BLaER1 (cell line): Measurements from ENCODE around the gene ZNF239.
"Not testable (repeated sequence)": the region's sequence is repeated elsewhere in the genome, so short reads cannot be mapped to it uniquely, and the experiment has no call there.

Experiments
- H3K27ac ChIP-seq: shearing (Covaris generic); formaldehyde crosslinking; 2 replicates; pipeline ENCODE4 v1.8.1; 2022
- H3K27me3 ChIP-seq: shearing (Covaris generic); formaldehyde crosslinking; 2 replicates; pipeline ENCODE4 v1.8.1; 2022
- H3K36me3 ChIP-seq: shearing (Covaris generic); formaldehyde crosslinking; 2 replicates; pipeline ENCODE4 v1.8.1; 2022
- H3K4me1 ChIP-seq: shearing (Covaris generic); formaldehyde crosslinking; 2 replicates; pipeline ENCODE4 v1.8.1; 2022
- H3K4me2 ChIP-seq: shearing (Covaris generic); formaldehyde crosslinking; 2 replicates; pipeline ENCODE4 v1.8.1; 2022
- H3K4me3 ChIP-seq: shearing (Covaris generic); formaldehyde crosslinking; 2 replicates; pipeline ENCODE4 v1.8.1; 2022
- H3K9ac ChIP-seq: shearing (Covaris generic); formaldehyde crosslinking; 2 replicates; pipeline ENCODE4 v1.8.1; 2022
- H3K9me3 ChIP-seq: shearing (Covaris generic); formaldehyde crosslinking; 2 replicates; pipeline ENCODE4 v1.8.1; 2022
- H4K20me1 ChIP-seq: shearing (Covaris generic); formaldehyde crosslinking; 2 replicates; pipeline ENCODE4 v1.8.1; 2022
- Cebpa-rat ChIP-seq: shearing (Covaris generic); IDR thresholded peaks from 2 replicates; pipeline ENCODE4 v1.8.1; 2022

Gene ZNF239

DNA sequence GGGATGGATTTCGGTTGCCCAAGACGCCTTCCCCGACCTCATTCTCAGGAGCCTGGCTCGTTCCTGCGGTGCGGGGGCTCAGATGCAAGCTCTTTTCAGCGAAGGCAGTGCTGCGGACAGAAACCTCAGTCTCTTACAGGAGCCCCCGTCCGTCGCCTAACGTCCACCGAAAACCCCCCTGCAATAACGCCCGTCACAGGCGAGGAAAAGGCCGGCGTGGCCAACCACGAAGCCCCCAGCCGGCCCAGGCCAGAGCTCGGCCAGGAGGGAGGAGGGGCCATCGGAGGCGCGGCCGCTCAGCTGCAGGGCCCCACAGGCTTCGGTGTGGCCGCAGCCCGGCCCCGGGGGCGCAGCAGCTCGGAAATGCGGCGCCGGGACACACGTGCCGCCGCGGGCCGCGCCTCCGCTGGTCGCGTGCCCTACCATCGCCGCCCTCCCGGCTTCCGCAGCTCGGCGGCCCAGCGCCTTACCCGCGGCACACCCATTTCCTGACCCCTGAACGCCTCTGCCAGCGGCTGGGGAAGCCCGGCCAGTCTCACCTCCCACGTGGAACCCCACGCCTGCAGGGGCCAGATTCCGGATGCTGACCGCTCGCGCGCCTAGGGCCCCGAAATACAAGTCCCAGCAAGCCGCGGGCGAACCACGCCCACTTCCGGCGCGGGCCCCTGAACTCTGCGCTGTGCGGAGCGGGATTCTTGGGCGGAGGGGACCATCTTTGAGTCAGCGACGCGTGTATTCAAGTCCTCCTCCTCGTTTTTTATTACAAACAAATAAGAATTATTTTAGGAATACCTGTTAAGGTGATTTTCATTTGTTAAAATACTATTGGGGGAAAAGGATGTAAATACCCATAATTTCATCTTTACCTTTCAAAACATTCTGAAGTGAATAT, at the start of gene ZNF239:
Gene ZNF239 (minus strand): TSS at position 616 of the 892 bp plus-strand sequence. CDS start 16,537 bp downstream, outside the sequence.
- Histone ChIP-seq H3K27ac (peak within 1 kb of the TSS; percentile 57), H3K4me2 (peak within 1 kb of the TSS; percentile 65)

DNA sequence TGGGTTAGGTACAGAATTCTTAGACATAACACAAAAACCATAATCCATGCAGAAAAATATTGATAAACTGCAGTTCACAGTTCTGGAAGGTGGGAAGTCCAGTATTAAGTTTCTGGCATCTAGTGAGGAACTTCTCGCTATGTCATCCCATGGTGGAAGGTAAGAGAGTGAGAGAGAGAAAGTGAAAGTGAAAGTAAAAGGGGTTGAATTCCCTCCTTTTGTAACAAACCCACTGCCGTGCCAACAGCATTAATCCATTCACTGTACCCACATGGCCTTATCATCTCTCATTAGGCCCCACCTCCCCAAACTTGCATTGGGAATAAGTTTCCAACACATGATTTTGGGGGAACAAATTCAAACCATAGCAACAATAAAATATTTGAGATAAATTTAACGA, 48.9 kb upstream of the ZNF239 start:
- Histone ChIP-seq H3K9ac (no peak overlapping the region), H3K4me3 (no peak overlapping the region), H3K4me2 (peak overlapping the region; percentile 25)

More for the DNA sequence above, at the start of gene ZNF239:
- Histone ChIP-seq H3K36me3 (peaks cover 7% of the 10 kb centered on the region), H3K27me3 (no peaks in the 10 kb centered on the region), H3K9ac (no peak within 1 kb of the TSS; the same call in 1 of the 2 replicates), H3K4me3 (peak within 1 kb of the TSS; percentile 66), H4K20me1 (no peaks in the 10 kb centered on the region), H3K4me1 (peaks cover 19% of the 10 kb centered on the region), H3K9me3 (peaks cover 54% of the 10 kb centered on the region)
- no peak for TF ChIP-seq Cebpa-rat

DNA sequence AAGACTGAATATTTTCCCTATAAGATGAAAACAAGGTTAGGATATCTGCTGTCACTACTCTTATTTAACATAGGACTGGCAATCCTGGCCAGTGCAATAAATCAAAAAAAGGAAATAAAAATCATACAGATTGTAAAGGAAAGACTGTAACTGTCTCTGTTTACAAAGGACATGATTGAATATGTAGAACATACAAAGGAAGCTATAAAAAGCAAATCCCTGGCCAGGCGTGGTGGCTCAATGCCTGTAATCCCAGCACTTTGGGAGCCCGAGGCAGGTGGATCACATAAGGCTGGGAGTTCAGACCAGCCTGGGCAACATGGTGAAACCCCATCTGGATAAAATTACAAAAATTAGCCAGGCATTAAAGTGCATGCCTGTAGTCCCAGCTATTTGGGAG, 47.6 kb upstream of the ZNF239 start:
- Histone ChIP-seq H3K27ac (no peak overlapping the region), H3K27me3 (no peaks in the 10 kb centered on the region), H3K4me1 (no peaks in the 10 kb centered on the region), H3K4me2 (no peak overlapping the region), H3K4me3 (no peak overlapping the region), H3K9ac (no peak overlapping the region), H3K36me3 (peaks cover 25% of the 10 kb centered on the region), H4K20me1 (no peaks in the 10 kb centered on the region), H3K9me3 (peaks cover 75% of the 10 kb centered on the region)
- no peak for TF ChIP-seq Cebpa-rat

More for the DNA sequence above, 48.9 kb upstream of the ZNF239 start:
- Histone ChIP-seq H3K4me1 (no peaks in the 10 kb centered on the region), H3K9me3 (peaks cover 62% of the 10 kb centered on the region), H3K36me3 (peaks cover 15% of the 10 kb centered on the region; the same call in 1 of the 2 replicates), H4K20me1 (no peaks in the 10 kb centered on the region), H3K27ac (no peak overlapping the region), H3K27me3 (no peaks in the 10 kb centered on the region)
- no peak for TF ChIP-seq Cebpa-rat

DNA sequence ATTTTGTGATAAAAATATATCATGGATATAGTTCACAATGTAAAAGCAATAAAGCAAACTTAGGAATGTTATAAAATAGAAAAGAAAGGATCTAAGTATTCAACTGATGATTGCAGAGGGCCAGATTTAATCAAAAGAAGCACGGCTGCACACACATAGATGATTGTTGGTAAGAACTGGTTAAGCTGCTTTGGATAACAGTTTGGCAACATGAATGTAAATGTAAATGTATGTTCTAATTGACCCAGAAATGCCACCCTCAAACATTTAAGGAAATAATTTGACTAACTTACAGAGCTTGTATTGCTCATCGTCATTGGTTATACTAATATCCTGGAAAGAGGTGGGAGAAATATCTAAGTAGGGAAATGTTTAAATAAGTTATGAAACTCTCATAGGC, 45.0 kb upstream of the ZNF239 start:
- Histone ChIP-seq H4K20me1 (no peaks in the 10 kb centered on the region), H3K36me3 (peaks cover 52% of the 10 kb centered on the region), H3K27me3 (no peaks in the 10 kb centered on the region), H3K4me3 (no peak overlapping the region), H3K9me3 (peaks cover 81% of the 10 kb centered on the region), H3K27ac (no peak overlapping the region), H3K4me2 (no peak overlapping the region), H3K9ac (no peak overlapping the region), H3K4me1 (no peaks in the 10 kb centered on the region)
- TF ChIP-seq Cebpa-rat = no peak

DNA sequence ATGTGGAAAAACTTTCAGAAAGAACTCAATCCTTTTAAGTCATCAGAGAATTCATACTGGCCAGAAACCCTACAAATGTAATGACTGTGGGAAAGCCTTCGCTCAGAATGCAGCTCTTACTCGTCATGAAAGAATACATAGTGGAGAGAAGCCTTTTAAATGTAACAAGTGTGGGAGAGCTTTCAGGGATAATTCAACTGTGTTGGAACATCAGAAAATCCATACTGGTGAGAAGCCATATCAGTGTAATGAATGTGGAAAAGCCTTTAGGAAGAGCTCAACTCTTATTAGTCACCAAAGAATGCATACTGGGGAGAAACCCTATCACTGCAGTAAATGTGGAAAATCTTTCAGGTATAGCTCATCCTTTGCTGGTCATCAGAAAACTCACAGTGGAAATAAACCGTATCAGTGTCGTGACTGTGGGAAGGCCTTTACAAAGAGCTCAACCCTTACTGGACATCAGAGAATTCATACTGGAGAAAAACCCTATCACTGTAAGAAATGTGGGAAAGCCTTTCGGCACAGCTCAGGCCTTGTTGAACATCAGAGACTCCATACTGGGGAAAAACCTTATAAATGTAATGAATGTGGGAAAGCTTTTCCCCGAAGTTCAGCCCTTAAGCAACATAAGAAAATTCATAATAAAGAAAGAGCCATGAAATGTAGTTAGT, 42.4 kb upstream of the ZNF239 start:
- Histone ChIP-seq H3K4me2 (no peak overlapping the region), H3K4me1 (no peaks in the 10 kb centered on the region), H3K9me3 (peaks cover 90% of the 10 kb centered on the region), H3K36me3 (peaks cover 72% of the 10 kb centered on the region), H3K27me3 (no peaks in the 10 kb centered on the region), H4K20me1 (no peaks in the 10 kb centered on the region), H3K9ac (no peak overlapping the region), H3K27ac (no peak overlapping the region), H3K4me3 (peak overlapping the region; percentile 11; the same call in 1 of the 2 replicates)
- TF ChIP-seq Cebpa-rat = no peak

DNA sequence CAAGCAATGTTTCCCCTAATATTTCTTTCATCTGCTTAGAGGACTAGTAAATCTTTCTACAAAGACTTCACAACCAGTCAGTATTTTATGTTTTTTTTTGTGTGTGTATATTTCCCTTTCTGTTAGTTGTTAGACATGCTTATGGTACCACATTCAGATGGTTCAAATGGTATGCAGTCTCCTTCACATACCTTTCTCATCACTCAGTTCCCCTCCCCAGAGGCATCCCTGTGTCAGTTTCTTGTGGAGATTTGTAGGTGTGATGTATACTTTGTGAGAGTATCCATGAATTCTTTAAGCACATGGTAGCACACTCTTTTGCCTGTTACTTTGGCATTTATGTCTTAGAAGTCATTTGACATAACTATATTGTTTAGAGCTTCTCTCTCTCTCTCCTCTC, 36.2 kb upstream of the ZNF239 start:
- no peak overlapping the region for H3K4me3 ChIP-seq
- H3K27me3 ChIP-seq = no peaks in the 10 kb centered on the region
- no peak overlapping the region for H3K4me2 ChIP-seq
- peaks cover 70% of the 10 kb centered on the region for H3K36me3 ChIP-seq
- no peak overlapping the region for H3K9ac ChIP-seq
- TF ChIP-seq Cebpa-rat = no peak
- peaks cover 6% of the 10 kb centered on the region for H3K4me1 ChIP-seq
- H3K27ac ChIP-seq = no peak overlapping the region
- H3K9me3 ChIP-seq = peaks cover 60% of the 10 kb centered on the region
- no peaks in the 10 kb centered on the region for H4K20me1 ChIP-seq

DNA sequence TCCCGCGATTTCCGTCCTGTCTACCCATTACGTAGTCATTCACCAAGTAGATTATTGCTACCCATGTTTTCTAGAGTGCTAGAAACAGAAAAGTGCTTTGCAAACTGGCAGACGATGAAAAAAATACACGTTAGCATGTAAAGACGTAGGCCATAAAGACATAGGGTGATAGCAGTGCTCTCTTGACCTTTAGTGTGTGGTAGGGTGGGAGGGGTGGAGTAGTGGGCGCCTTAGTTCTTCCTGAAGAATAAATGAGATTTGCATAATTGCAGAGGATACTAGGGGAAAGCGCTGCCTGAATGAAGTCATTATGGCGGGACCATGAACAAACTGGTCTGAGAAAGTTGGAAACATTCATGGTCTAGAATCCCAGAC, 32.8 kb upstream of the ZNF239 start:
- peak overlapping the region; percentile 84; the same call in 1 of the 2 replicates for H3K9ac ChIP-seq
- peak overlapping the region; percentile 86; the same call in 1 of the 2 replicates for H3K27ac ChIP-seq
- peaks cover 38% of the 10 kb centered on the region for H3K9me3 ChIP-seq
- no peaks in the 10 kb centered on the region for H4K20me1 ChIP-seq
- H3K4me1 ChIP-seq = peaks cover 6% of the 10 kb centered on the region
- no peak for TF ChIP-seq Cebpa-rat
- H3K4me3 ChIP-seq = peak overlapping the region; percentile 80
- peaks cover 41% of the 10 kb centered on the region for H3K36me3 ChIP-seq
- H3K27me3 ChIP-seq = no peaks in the 10 kb centered on the region
- H3K4me2 ChIP-seq = peak overlapping the region; percentile 91

DNA sequence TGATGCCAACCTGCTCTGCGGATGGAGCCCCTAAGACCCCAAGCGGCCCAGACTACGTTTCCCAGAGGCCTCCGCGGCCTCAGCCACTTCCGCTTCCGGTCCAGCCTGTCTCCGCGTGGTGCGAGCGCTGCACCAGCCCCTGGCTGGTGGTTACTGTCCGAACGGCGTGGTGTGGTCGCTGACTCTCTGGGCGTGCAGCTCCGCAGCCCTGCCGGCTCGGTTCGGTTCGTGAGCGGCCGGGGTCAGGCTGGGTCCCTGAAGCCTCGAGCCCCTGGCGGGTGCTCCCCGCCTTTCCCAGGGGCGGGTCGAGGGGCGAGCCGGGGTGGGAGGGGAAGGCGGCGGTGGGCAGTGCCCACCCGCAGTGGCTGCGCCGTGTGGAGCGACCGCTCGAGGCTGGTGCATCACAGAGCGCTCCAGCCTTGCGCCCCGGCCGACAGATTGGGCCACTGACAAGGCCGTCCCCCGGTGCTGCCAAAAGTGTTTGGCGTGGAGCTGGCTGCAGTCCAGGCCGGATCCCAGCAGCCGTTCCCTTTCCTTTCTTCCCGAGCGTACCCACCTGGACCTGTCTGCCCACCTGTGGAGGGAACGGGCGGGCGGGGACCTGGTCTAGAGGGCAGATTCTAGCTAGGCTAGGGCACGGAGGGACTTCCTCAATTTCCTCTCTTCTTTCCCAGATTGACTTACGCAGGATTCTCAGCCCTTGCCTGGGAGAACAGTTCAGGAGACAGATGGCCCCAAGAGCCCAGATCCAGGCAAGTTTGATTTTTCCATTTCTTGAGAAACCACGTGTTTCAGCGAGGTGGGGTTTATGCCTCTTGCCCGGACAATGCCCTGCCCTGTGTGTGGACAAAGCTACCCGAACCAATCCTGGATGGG, 32.1 kb upstream of the ZNF239 start, which contains the start of gene ZNF485:
Gene ZNF485 (plus strand): TSS at position 116 of the 876 bp plus-strand sequence. CDS start 613 bp downstream, at position 729.
- Histone ChIP-seq H3K4me2 (peak within 1 kb of the TSS; percentile 91), H3K27ac (peak within 1 kb of the TSS; percentile 86)
- TF ChIP-seq Cebpa-rat = no peak

DNA sequence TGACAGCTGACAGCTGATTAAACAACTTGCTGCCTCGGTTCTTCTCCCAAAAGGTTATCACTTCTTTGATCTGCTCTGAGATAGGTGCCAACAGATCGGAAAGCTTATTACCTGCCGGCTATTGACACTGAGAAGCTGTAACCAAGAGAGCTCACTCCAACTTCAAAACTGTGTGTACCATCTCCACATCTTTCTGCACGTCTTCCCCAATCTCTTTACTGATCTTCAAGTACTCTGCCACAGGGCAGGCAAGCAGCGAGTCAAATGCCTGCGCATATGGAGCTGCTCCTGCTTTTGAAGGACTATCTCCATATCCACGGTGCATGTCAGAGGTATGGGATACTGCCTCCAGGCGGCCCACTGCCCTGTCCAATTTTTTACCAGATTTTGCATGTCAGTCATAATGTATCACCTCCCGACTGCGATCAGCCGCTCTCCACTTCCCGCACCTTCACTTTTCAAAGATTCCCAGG, 31.5 kb upstream of the ZNF239 start:
- peak overlapping the region; percentile 84; the same call in 1 of the 2 replicates for H3K9ac ChIP-seq
- no peak overlapping the region; the same call in 1 of the 2 replicates for H3K27ac ChIP-seq
- peak overlapping the region; percentile 80 for H3K4me3 ChIP-seq

More for the DNA sequence above, 32.1 kb upstream of the ZNF239 start, which contains the start of gene ZNF485:
- H3K9ac ChIP-seq = peak within 1 kb of the TSS; percentile 84
- peaks cover 38% of the 10 kb centered on the region for H3K9me3 ChIP-seq
- no peaks in the 10 kb centered on the region for H3K27me3 ChIP-seq
- H3K4me3 ChIP-seq = peak within 1 kb of the TSS; percentile 80
- peaks cover 35% of the 10 kb centered on the region for H3K36me3 ChIP-seq
- H3K4me1 ChIP-seq = peaks cover 6% of the 10 kb centered on the region
- H4K20me1 ChIP-seq = no peaks in the 10 kb centered on the region

DNA sequence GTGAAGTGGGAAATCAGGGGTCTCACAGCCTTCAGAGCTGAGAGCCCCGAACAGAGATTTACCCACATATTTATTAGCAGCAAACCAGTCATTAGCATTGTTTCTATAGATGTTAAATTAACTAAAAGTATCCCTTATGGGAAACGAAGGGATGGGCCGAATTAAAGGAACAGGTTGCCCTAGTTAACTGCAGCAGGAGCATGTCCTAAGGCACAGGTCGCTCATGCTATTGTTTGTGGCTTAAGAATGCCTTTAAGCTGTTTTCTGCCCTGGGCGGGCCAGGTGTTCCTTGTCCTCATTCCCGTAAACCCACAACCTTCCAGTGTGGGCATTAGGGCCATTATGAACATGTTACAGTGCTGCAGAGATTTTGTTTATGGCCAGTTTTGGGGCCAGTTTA, 27.2 kb upstream of the ZNF239 start:
- H3K36me3 ChIP-seq, H3K9ac ChIP-seq, H3K27ac ChIP-seq, H4K20me1 ChIP-seq, H3K4me2 ChIP-seq, H3K4me3 ChIP-seq, H3K27me3 ChIP-seq: not testable (repeated sequence)
- H3K4me1 ChIP-seq = peaks cover 16% of the 10 kb centered on the region
- H3K9me3 ChIP-seq = peaks cover 44% of the 10 kb centered on the region

More for the DNA sequence above, 31.5 kb upstream of the ZNF239 start:
- peaks cover 38% of the 10 kb centered on the region for H3K9me3 ChIP-seq
- H3K4me1 ChIP-seq = peaks cover 6% of the 10 kb centered on the region
- H3K36me3 ChIP-seq = peaks cover 28% of the 10 kb centered on the region
- H3K4me2 ChIP-seq = peak overlapping the region; percentile 91
- H3K27me3 ChIP-seq = no peaks in the 10 kb centered on the region
- H4K20me1 ChIP-seq = no peaks in the 10 kb centered on the region
- no peak for TF ChIP-seq Cebpa-rat
